WTC11 (cell line): Measurements from ENCODE around the gene RGCC. TPM values are rescaled to one million over a fixed set of nuclear protein-coding genes. Genes with fewer than 3 reads are reported as not detected.

Experiments used
- AR ChIP-seq: fragments of 250-450 bp; sonication (Bioruptor Pico); IDR thresholded peaks from 2 replicates; pipeline ENCODE4 v1.9.0; 2021; ENCODE audit warnings: mild to moderate bottlenecking
- ATF1 ChIP-seq: sonication (generic); formaldehyde crosslinking; IDR thresholded peaks from 2 replicates; pipeline ENCODE4 v1.8.1; 2023; ENCODE audit warnings: mild to moderate bottlenecking, moderate library complexity, missing genetic modification reagents
- CBFB ChIP-seq: sonication (generic); formaldehyde crosslinking; IDR thresholded peaks from 2 replicates; pipeline ENCODE4 v1.8.1; 2022; ENCODE audit warnings: mild to moderate bottlenecking, low read depth, missing genetic modification reagents
- total RNA-seq: library from RNA; stranded (reverse); gene quantifications from 3 replicates; pipeline ENCODE4 v1.2.3, GENCODE V29; 2021

The RGCC gene
- total RNA-seq, 1 experiment from 2014 or later = 0.48 TPM

GRCh38 chr13:41520016-41520659 is 62.8 kb downstream of the RGCC start (continued):
- no peak for TF ChIP-seq ATF1 (CRISPR knock-in tag)
- no peak for TF ChIP-seq AR (CRISPR knock-in tag)
- TF ChIP-seq CBFB (CRISPR knock-in tag) = no peak
- TF ChIP-seq, all 79 proteins: peak for 0

Other genes starting within 250 kb of the RGCC start
- gene MTRF1, start 194.0 kb upstream of the RGCC start, total RNA-seq = 12.9 to 16.2 TPM (median 14.9 TPM) in 3 replicates
- 30.5 to 32.5 TPM (median 32.4 TPM) in 3 replicates for gene NAA16, start 146.3 kb upstream of the RGCC start, total RNA-seq